Liver (tissue), 3 donors: Measurements from ENCODE around the gene USP6NL.

Experiments used
- EGR1 ChIP-seq, 2 donors: IDR thresholded peaks; 2 replicates each; pipeline ENCODE4 v1.6.1; 2016 to 2018; ENCODE audit warnings: antibody characterized with exemption in 2 of 2, low read depth in 2 of 2
- REST ChIP-seq: IDR thresholded peaks from 2 replicates; pipeline ENCODE4 v1.6.1; 2016; ENCODE audit warnings: antibody characterized with exemption, mild to moderate bottlenecking
- YY1 ChIP-seq: IDR thresholded peaks from 2 replicates; pipeline ENCODE4 v1.6.1; 2016; ENCODE audit warnings: antibody characterized with exemption, mild to moderate bottlenecking
- TF ChIP-seq, protein P1 (sequence below): fragments of 150-350 bp; IDR thresholded peaks from 2 replicates; pipeline ENCODE4 v1.5.1; 2017; ENCODE audit warnings: improper control_type of control experiment, low read depth, low read length; ENCODE audit not compliant: missing input control
- donor health status: healthy.
- donor health status: healthy.

GRCh38 chr10:11447586-11447985 lies 163.9 kb downstream of the USP6NL start:
- no peak for TF ChIP-seq YY1
- TF ChIP-seq, protein P1, sequence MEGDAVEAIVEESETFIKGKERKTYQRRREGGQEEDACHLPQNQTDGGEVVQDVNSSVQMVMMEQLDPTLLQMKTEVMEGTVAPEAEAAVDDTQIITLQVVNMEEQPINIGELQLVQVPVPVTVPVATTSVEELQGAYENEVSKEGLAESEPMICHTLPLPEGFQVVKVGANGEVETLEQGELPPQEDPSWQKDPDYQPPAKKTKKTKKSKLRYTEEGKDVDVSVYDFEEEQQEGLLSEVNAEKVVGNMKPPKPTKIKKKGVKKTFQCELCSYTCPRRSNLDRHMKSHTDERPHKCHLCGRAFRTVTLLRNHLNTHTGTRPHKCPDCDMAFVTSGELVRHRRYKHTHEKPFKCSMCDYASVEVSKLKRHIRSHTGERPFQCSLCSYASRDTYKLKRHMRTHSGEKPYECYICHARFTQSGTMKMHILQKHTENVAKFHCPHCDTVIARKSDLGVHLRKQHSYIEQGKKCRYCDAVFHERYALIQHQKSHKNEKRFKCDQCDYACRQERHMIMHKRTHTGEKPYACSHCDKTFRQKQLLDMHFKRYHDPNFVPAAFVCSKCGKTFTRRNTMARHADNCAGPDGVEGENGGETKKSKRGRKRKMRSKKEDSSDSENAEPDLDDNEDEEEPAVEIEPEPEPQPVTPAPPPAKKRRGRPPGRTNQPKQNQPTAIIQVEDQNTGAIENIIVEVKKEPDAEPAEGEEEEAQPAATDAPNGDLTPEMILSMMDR, result no peak
- TF ChIP-seq REST, result no peak
- no peak for TF ChIP-seq EGR1 (IDR thresholded peaks at IDR 0.05; ENCODE audit: low read depth in 2 of 2)
